H9 (cell line): ENCODE data around the gene TBC1D9B. TPM values are rescaled to one million over a fixed set of nuclear protein-coding genes. Genes with fewer than 3 reads are reported as not detected.
A peak's percentile ranks its signal among the peaks of the same experiment; 100 is the strongest.

Experiments used
- DNase-seq: peaks from one replicate; pipeline ENCODE4 v3.0.0-alpha.2; 2017
- H2AFZ ChIP-seq: one replicate; pipeline ENCODE4 v1.6.1; 2013; ENCODE audit warnings: mild to moderate bottlenecking, low read length, control low read depth, moderate library complexity
- H2AK5ac ChIP-seq: 2 replicates; pipeline ENCODE4 v1.6.1; 2013; ENCODE audit warnings: low read length, control low read depth, mixed read lengths; ENCODE audit not compliant: insufficient read length
- H2BK120ac ChIP-seq: one replicate; pipeline ENCODE4 v1.6.1; 2013; ENCODE audit warnings: low read depth, mild to moderate bottlenecking, low read length, control low read depth, inconsistent platforms; ENCODE audit not compliant: poor library complexity, severe bottlenecking
- H2BK12ac ChIP-seq: 2 replicates; pipeline ENCODE4 v1.6.1; 2013; ENCODE audit warnings: low read length, control low read depth, mixed read lengths, low read depth; ENCODE audit not compliant: insufficient read length
- H2BK15ac ChIP-seq: 2 replicates; pipeline ENCODE4 v1.6.1; 2013; ENCODE audit warnings: low read depth, low read length, control low read depth
- H2BK20ac ChIP-seq: one replicate; pipeline ENCODE4 v1.6.1; 2013; ENCODE audit warnings: low read depth, mild to moderate bottlenecking, low read length, control low read depth, inconsistent platforms; ENCODE audit not compliant: poor library complexity, severe bottlenecking
- H2BK5ac ChIP-seq: 2 replicates; pipeline ENCODE4 v1.6.1; 2013; ENCODE audit warnings: low read length, control low read depth, mixed read lengths; ENCODE audit not compliant: insufficient read length
- H3K14ac ChIP-seq: 2 replicates; pipeline ENCODE4 v1.6.1; 2013; ENCODE audit warnings: low read length, control low read depth; ENCODE audit not compliant: insufficient read depth
- H3K18ac ChIP-seq: 2 replicates; pipeline ENCODE4 v1.6.1; 2013; ENCODE audit warnings: low read depth, mild to moderate bottlenecking, mixed read lengths, low read length, control low read depth; ENCODE audit not compliant: insufficient read length
- H3K23ac ChIP-seq: 2 replicates; pipeline ENCODE4 v1.6.1; 2013; ENCODE audit warnings: low read length, control low read depth, mixed read lengths, low read depth; ENCODE audit not compliant: insufficient read length
- H3K23me2 ChIP-seq: 2 replicates; pipeline ENCODE4 v1.6.1; 2013; ENCODE audit warnings: low read depth, mild to moderate bottlenecking, mixed read lengths, low read length, control low read depth; ENCODE audit not compliant: insufficient read length, poor library complexity, severe bottlenecking
- H3K27ac ChIP-seq: 2 replicates; pipeline ENCODE4 v1.5.1; 2013; ENCODE audit warnings: low read length, control low read depth, mixed read lengths, low read depth; ENCODE audit not compliant: insufficient read length
- H3K27me3 ChIP-seq: 2 replicates; pipeline ENCODE4 v1.6.1; 2013; ENCODE audit warnings: low read length, control low read depth, inconsistent platforms; ENCODE audit not compliant: insufficient read depth
- H3K4ac ChIP-seq: 2 replicates; pipeline ENCODE4 v1.6.1; 2013; ENCODE audit warnings: low read depth, mild to moderate bottlenecking, control low read depth, inconsistent platforms, low read length, moderate library complexity
- H3K4me1 ChIP-seq: 2 replicates; pipeline ENCODE4 v1.6.1; 2013; ENCODE audit warnings: low read length, control low read depth, inconsistent platforms; ENCODE audit not compliant: insufficient read depth
- H3K4me2 ChIP-seq: 2 replicates; pipeline ENCODE4 v1.6.1; 2013; ENCODE audit warnings: low read length, control low read depth, mixed read lengths; ENCODE audit not compliant: insufficient read length, insufficient read depth
- H3K56ac ChIP-seq: 2 replicates; pipeline ENCODE4 v1.6.1; 2013; ENCODE audit warnings: low read depth, mild to moderate bottlenecking, mixed read lengths, low read length, control low read depth; ENCODE audit not compliant: insufficient read length
- H3K79me1 ChIP-seq: 2 replicates; pipeline ENCODE4 v1.6.1; 2013; ENCODE audit warnings: low read depth, mild to moderate bottlenecking, moderate library complexity, low read length, control low read depth, inconsistent platforms; ENCODE audit not compliant: insufficient read depth, poor library complexity, severe bottlenecking
- H3K79me2 ChIP-seq: 2 replicates; pipeline ENCODE4 v1.6.1; 2013; ENCODE audit warnings: low read length, control low read depth, inconsistent platforms; ENCODE audit not compliant: insufficient read depth
- H3K9ac ChIP-seq: 2 replicates; pipeline ENCODE4 v1.6.1; 2013; ENCODE audit warnings: low read length, control low read depth, mixed read lengths; ENCODE audit not compliant: insufficient read length; ENCODE audit errors: extremely low read depth
- H3K9me3 ChIP-seq: one replicate; pipeline ENCODE4 v1.6.1; 2013; ENCODE audit warnings: low read depth, low read length, inconsistent platforms; ENCODE audit not compliant: control insufficient read depth
- H3T11ph ChIP-seq: one replicate; pipeline ENCODE4 v1.6.1; 2013; ENCODE audit warnings: mild to moderate bottlenecking, low read length, control low read depth, inconsistent platforms
- H4K20me1 ChIP-seq: one replicate; pipeline ENCODE4 v1.6.1; 2013; ENCODE audit not compliant: control insufficient read depth, insufficient read length, insufficient read depth
- H4K5ac ChIP-seq: 2 replicates; pipeline ENCODE4 v1.6.1; 2013; ENCODE audit warnings: low read depth, mild to moderate bottlenecking, mixed read lengths, low read length, control low read depth; ENCODE audit not compliant: insufficient read length
- H4K8ac ChIP-seq: replicated peaks from 2 replicates; pipeline ENCODE4 v1.6.1; 2013; ENCODE audit warnings: low read length, control low read depth, mixed read lengths, low read depth; ENCODE audit not compliant: insufficient read length
- H4K91ac ChIP-seq: 2 replicates; pipeline ENCODE4 v1.6.1; 2013; ENCODE audit warnings: low read depth, mild to moderate bottlenecking, moderate library complexity, mixed read lengths, low read length, control low read depth; ENCODE audit not compliant: insufficient read length
- H3K27ac Mint-ChIP-seq, 3 experiments: 2 replicates in 2 of 3; 3 replicates in 1 of 3; pipeline ENCODE4 v1.8.0; 2020 to 2021; ENCODE audit warnings: mixed read lengths in 3 of 3, mild to moderate bottlenecking in 1 of 3, moderate library complexity in 1 of 3
- H3K27me3 Mint-ChIP-seq: 2 replicates; pipeline ENCODE4 v1.8.0; 2021; ENCODE audit warnings: low read depth, mild to moderate bottlenecking, moderate library complexity, mixed read lengths
- H3K36me3 Mint-ChIP-seq, 3 experiments: 2 replicates in 2 of 3; 3 replicates in 1 of 3; pipeline ENCODE4 v1.8.0; 2020 to 2021; ENCODE audit warnings: low read depth in 3 of 3, mixed read lengths in 3 of 3; ENCODE audit not compliant: insufficient read depth in 1 of 3
- H3K4me1 Mint-ChIP-seq, 2 experiments: 2 replicates each; pipeline ENCODE4 v1.8.0; 2020; ENCODE audit warnings: mixed read lengths in 2 of 2
- H3K4me3 Mint-ChIP-seq, 2 experiments: 2 replicates in 1 of 2; 3 replicates in 1 of 2; pipeline ENCODE4 v1.8.0; 2020 to 2021; ENCODE audit warnings: mild to moderate bottlenecking in 2 of 2, mixed read lengths in 2 of 2, moderate library complexity in 1 of 2
- H3K9me3 Mint-ChIP-seq, 2 experiments: 2 replicates in 1 of 2; 3 replicates in 1 of 2; pipeline ENCODE4 v1.8.0; 2020; ENCODE audit warnings: mild to moderate bottlenecking in 2 of 2, mixed read lengths in 2 of 2, moderate library complexity in 1 of 2
- CTCF ChIP-seq: fragments of 200-600 bp; sonication (generic); conservative IDR thresholded peaks from 3 replicates; pipeline ENCODE4 v1.8.0; 2021; ENCODE audit warnings: antibody characterized with exemption, mild to moderate bottlenecking
- WGBS: extraction: QIAGEN DNeasy Blood & Tissue Kit; methylation state at CpG from one replicate; pipeline ENCODE4 v1.1.7; 2013; ENCODE audit warnings: missing lambda C conversion rate, low lambda C conversion rate, mixed read lengths; ENCODE audit not compliant: insufficient read length; ENCODE audit errors: extremely low coverage; 5-methylcytosine and 5-hydroxymethylcytosine counted together
- total RNA-seq: library from RNA; stranded (reverse); gene quantifications from 2 replicates; pipeline ENCODE4 v1.2.1, GENCODE V29; 2021

TBC1D9B gene
- total RNA-seq, 1 experiment from 2014 or later, result 62.1 TPM

DNA sequence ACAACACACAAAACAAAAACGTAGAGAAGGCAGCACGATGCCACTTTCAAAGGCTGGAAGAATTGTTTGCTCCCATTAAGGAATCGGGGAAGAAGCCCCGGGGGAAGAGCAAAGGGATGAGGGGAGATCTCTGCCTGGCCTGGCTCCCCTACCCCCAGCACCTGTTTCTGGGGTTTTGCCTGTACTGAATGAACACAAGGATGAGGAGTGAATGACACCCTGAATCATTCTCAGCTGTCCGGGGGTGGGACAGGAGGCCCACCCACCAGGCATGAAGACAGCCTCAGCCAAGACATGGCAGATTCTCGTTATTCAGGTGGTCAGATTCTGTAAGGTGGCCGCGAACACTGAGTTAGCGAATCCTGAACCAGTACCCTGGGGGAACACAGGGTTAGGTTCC, 7.5 kb downstream of the TBC1D9B start:
- no CpG with 5 or more reads among the region's 9 CpGs for WGBS
- Histone ChIP-seq H2BK5ac (no peak overlapping the region), H2BK12ac (no peak overlapping the region), H3K23ac (no peak overlapping the region), H3K4ac (no peak overlapping the region), H2BK15ac (no peak overlapping the region), H3K79me1 (no peaks in the 10 kb centered on the region), H3K9me3 (no peaks in the 10 kb centered on the region), H3K23me2 (no peaks in the 10 kb centered on the region), H3K27ac (no peak overlapping the region), H2BK20ac (no peak overlapping the region), H2AFZ (no peak overlapping the region), H3K4me2 (no peak overlapping the region), H4K8ac (no peak overlapping the region), H3K27me3 (no peaks in the 10 kb centered on the region), H2BK120ac (no peak overlapping the region), H3K14ac (no peak overlapping the region), H3K4me1 (no peaks in the 10 kb centered on the region; the same call in 1 of the 2 replicates), H4K91ac (no peak overlapping the region), H3K18ac (no peak overlapping the region), H3K9ac (no peak overlapping the region), H3K79me2 (no peaks in the 10 kb centered on the region), H2AK5ac (no peak overlapping the region), H3K56ac (no peak overlapping the region), H4K5ac (no peak overlapping the region), H4K20me1 (no peaks in the 10 kb centered on the region), H3T11ph (no peak overlapping the region)
- no peak for DNase-seq
- H3K27ac Mint-ChIP-seq, result peak overlapping the region in 2 of 3 experiments; percentile 69 to 78; a peak in 1 of 7 replicates
- no peak overlapping the region for H3K4me3 Mint-ChIP-seq
- no peaks in the 10 kb centered on the region for H3K27me3 Mint-ChIP-seq
- TF ChIP-seq CTCF, result no peak
- no peaks in the 10 kb centered on the region; a peak in 1 of 5 replicates for H3K9me3 Mint-ChIP-seq
- peaks cover 18 to 43% (median 43%) of the 10 kb centered on the region in 3 experiments for H3K36me3 Mint-ChIP-seq
- H3K4me1 Mint-ChIP-seq, result peaks cover 8 to 10% of the 10 kb centered on the region in 2 experiments
